Gastroesophageal sphincter (tissue), 4 donors: ENCODE data around the gene CAMKMT. TPM values are rescaled to one million over a fixed set of nuclear protein-coding genes. Genes with fewer than 3 reads are reported as not detected.

ENCODE experiments used
- ATAC-seq: fragments of 150-250 bp; one replicate; pipeline ENCODE4 v1.9.1; 2016; ENCODE audit warnings: mild to moderate bottlenecking, moderate library complexity
- H3K27ac ChIP-seq, 4 donors: fragments of 200-600 bp; sonication (generic) in 3 of 4; 1 replicate in 3 of 4; 2 replicates in 1 of 4; pipeline ENCODE4 v1.5.1; 2016 to 2019
- H3K27me3 ChIP-seq: fragments of 200-600 bp; sonication (generic); one replicate; pipeline ENCODE4 v1.5.1; 2019
- H3K36me3 ChIP-seq, 2 donors: fragments of 200-600 bp; sonication (generic); one replicate each; pipeline ENCODE4 v1.5.1; 2019; ENCODE audit warnings: control low read depth in 1 of 2
- H3K4me1 ChIP-seq, 3 donors: fragments of 200-600 bp; sonication (generic); 1 replicate in 2 of 3; 2 replicates in 1 of 3; pipeline ENCODE4 v1.5.1; 2016 to 2019; ENCODE audit warnings: control low read depth in 2 of 3
- H3K4me3 ChIP-seq, 2 donors: fragments of 200-600 bp; sonication (generic); one replicate each; pipeline ENCODE4 v1.5.1; 2019; ENCODE audit warnings: mild to moderate bottlenecking in 1 of 2, moderate library complexity in 1 of 2
- H3K9me3 ChIP-seq, 3 donors: fragments of 200-600 bp; sonication (generic); one replicate each; pipeline ENCODE4 v1.5.1; 2017 to 2019; ENCODE audit warnings: control low read depth in 2 of 3
- EP300 ChIP-seq: sonication (generic); formaldehyde crosslinking; IDR thresholded peaks from one replicate; pipeline ENCODE4 v1.6.1; 2017; ENCODE audit warnings: antibody characterized with exemption, mild to moderate bottlenecking
- POLR2A ChIP-seq, 2 donors: fragments of 450-650 bp; IDR thresholded peaks; one replicate each; pipeline ENCODE4 v1.6.1; 2017; ENCODE audit warnings: antibody characterized with exemption in 2 of 2, mild to moderate bottlenecking in 2 of 2, moderate library complexity in 1 of 2
- POLR2AphosphoS5 ChIP-seq: sonication (generic); formaldehyde crosslinking; IDR thresholded peaks from one replicate; pipeline ENCODE4 v1.6.1; 2017; ENCODE audit warnings: antibody characterized with exemption
- WGBS, 2 donors: methylation state at CpG; one replicate each; pipeline ENCODE4 v1.1.5; 2018; ENCODE audit warnings: low coverage in 1 of 2; 5-methylcytosine and 5-hydroxymethylcytosine counted together
- total RNA-seq, 4 donors: library from RNA; depleted of rRNA; stranded (reverse); fragments of >200 nt; gene quantifications; one replicate each; pipeline ENCODE4 v1.1.0, GENCODE V29; 2016
- TF ChIP-seq, protein P1 (sequence below), 4 experiments: fragments of 200-600 bp in 2 of 4; fragments of 450-650 bp in 2 of 4; sonication (generic) in 1 of 4; IDR thresholded peaks; one replicate each; pipeline ENCODE4 v1.5.1; 2017 to 2019; ENCODE audit warnings: antibody characterized with exemption in 4 of 4, mild to moderate bottlenecking in 2 of 4, moderate library complexity in 2 of 4

Gene CAMKMT
- total RNA-seq, 4 donors from 2014 or later, result 4.2 to 19.5 (median 11.0) TPM

- Histone ChIP-seq H3K36me3 (no peaks in the 10 kb centered on the region), H3K4me1 (no peaks in the 10 kb centered on the region), H3K27me3 (no peaks in the 10 kb centered on the region), H3K9me3 (no peaks in the 10 kb centered on the region), H3K27ac (no peak overlapping the region), H3K4me3 (no peak overlapping the region)
- no peak for TF ChIP-seq EP300
- no peak for TF ChIP-seq POLR2AphosphoS5
- TF ChIP-seq POLR2A (IDR thresholded peaks at IDR 0.05), result no peak
- TF ChIP-seq, protein P1, sequence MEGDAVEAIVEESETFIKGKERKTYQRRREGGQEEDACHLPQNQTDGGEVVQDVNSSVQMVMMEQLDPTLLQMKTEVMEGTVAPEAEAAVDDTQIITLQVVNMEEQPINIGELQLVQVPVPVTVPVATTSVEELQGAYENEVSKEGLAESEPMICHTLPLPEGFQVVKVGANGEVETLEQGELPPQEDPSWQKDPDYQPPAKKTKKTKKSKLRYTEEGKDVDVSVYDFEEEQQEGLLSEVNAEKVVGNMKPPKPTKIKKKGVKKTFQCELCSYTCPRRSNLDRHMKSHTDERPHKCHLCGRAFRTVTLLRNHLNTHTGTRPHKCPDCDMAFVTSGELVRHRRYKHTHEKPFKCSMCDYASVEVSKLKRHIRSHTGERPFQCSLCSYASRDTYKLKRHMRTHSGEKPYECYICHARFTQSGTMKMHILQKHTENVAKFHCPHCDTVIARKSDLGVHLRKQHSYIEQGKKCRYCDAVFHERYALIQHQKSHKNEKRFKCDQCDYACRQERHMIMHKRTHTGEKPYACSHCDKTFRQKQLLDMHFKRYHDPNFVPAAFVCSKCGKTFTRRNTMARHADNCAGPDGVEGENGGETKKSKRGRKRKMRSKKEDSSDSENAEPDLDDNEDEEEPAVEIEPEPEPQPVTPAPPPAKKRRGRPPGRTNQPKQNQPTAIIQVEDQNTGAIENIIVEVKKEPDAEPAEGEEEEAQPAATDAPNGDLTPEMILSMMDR (IDR thresholded peaks at IDR 0.05), result no peak
- 90 to 92% methylated on average over 2 of the region's 2 CpGs for WGBS, 2 donors
- no peak for ATAC-seq
These were observed 207.7 kb downstream of the CAMKMT start for GRCh38 chr2:44569491-44569890.

GRCh38 chr2:44570271-44570670 is 208.5 kb downstream of the CAMKMT start:
- TF ChIP-seq, protein P1 (IDR thresholded peaks at IDR 0.05), result no peak
- TF ChIP-seq POLR2A (IDR thresholded peaks at IDR 0.05), result no peak
- TF ChIP-seq POLR2AphosphoS5, result no peak
- no peak for TF ChIP-seq EP300
- no peaks in the 10 kb centered on the region for H3K4me1 ChIP-seq
- no peak overlapping the region for H3K27ac ChIP-seq
- H3K27me3 ChIP-seq, result no peaks in the 10 kb centered on the region
- 50 to 61% methylated on average over 2 of the region's 2 CpGs for WGBS, 2 donors
- no peak for ATAC-seq
- no peak overlapping the region for H3K4me3 ChIP-seq
- no peaks in the 10 kb centered on the region for H3K9me3 ChIP-seq
- H3K36me3 ChIP-seq, result no peaks in the 10 kb centered on the region

GRCh38 chr2:44570777-44571176 is 209.0 kb downstream of the CAMKMT start:
- WGBS, 2 donors, result 72 to 94% methylated on average over 4 of the region's 4 CpGs

DNA sequence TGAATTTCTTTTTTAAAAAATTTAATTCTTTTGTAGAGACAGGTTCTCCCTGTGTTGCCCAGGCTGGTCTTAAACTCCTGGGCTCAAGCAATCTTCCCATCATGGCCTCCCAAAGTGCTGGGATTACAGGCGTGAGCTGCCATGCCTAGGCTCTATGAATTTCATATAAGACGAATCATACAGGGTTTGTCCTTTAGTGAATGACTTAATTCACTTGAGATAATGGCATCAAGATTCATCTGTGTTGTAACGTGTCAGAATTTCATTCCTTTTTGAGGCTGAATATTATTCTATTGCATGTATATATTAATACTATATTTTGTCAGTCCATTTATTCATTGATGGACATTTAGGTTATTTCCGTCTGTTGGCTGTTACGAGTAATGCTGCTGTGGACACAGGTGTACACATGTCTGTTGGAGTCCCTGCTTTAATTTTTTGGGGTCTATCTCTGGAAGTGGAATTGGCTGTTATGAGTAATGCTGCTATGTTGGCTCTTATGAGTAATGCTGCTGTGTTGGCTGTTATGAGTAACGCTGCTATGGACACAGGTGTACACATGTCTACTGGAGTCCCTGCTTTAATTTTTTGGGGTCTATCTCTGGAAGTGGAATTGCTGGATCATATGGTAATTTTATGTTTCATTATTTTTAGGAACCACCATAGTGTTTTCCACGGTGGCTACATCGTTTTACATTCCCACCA is 210.6 kb downstream of the CAMKMT start:
- TF ChIP-seq, protein P1 (IDR thresholded peaks at IDR 0.05), result no peak
- TF ChIP-seq POLR2A (IDR thresholded peaks at IDR 0.05), result no peak
- WGBS, 2 donors, result 93 to 97% methylated on average over 5 to 8 of the region's 8 CpGs
- ATAC-seq, result no peak

More at GRCh38 chr2:44570777-44571176, 209.0 kb downstream of the CAMKMT start:
- H3K27ac ChIP-seq, result no peak overlapping the region
- H3K9me3 ChIP-seq, result no peaks in the 10 kb centered on the region
- ATAC-seq, result no peak
- no peak overlapping the region for H3K4me3 ChIP-seq
- no peaks in the 10 kb centered on the region for H3K27me3 ChIP-seq
- no peaks in the 10 kb centered on the region for H3K4me1 ChIP-seq
- no peaks in the 10 kb centered on the region for H3K36me3 ChIP-seq
- TF ChIP-seq POLR2A (IDR thresholded peaks at IDR 0.05) (no peak), EP300 (no peak), POLR2AphosphoS5 (no peak)
- TF ChIP-seq, protein P1 (IDR thresholded peaks at IDR 0.05), result no peak

DNA sequence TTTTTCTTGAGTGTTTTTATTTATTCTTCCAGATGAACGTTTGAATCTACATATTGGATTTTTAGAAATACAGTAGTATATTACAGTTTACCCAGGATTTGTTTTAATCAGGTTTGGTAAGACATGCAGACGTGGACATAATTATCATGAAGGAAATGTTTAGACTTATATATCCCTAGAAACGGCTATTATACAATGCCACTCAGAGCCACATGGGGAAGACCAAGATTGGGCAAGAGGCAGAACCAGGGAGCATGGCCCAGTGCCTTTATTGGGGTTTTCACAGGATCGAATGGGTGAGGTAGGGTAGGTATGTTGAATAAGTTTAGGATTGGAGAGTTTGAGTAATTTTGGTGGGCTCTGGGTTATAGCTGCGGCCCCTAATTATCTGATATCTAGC is 212.2 kb downstream of the CAMKMT start:
- Histone ChIP-seq H3K4me1 (no peaks in the 10 kb centered on the region), H3K4me3 (no peak overlapping the region), H3K9me3 (no peaks in the 10 kb centered on the region), H3K27me3 (no peaks in the 10 kb centered on the region), H3K36me3 (no peaks in the 10 kb centered on the region), H3K27ac (no peak overlapping the region)
- no peak for ATAC-seq
- no peak for TF ChIP-seq EP300
- TF ChIP-seq POLR2A (IDR thresholded peaks at IDR 0.05), result no peak
- TF ChIP-seq POLR2AphosphoS5, result no peak
- 94 to 95% methylated on average over 4 of the region's 5 CpGs for WGBS, 2 donors

More for the DNA sequence above, 210.6 kb downstream of the CAMKMT start:
- Histone ChIP-seq H3K27me3 (no peaks in the 10 kb centered on the region), H3K27ac (no peak overlapping the region), H3K36me3 (no peaks in the 10 kb centered on the region), H3K9me3 (no peaks in the 10 kb centered on the region), H3K4me1 (no peaks in the 10 kb centered on the region), H3K4me3 (no peak overlapping the region)
